PC-3 (cell line): Measurements from ENCODE around the gene C1orf159.

ENCODE experiments used
- EZH2 ChIP-seq: fragments of 300-600 bp; sonication (generic); IDR thresholded peaks from one replicate; pipeline ENCODE4 v1.6.1; 2017; ENCODE audit warnings: antibody characterized with exemption, mild to moderate bottlenecking, low read length; ENCODE audit not compliant: unreplicated experiment
- EZH2phosphoT487 ChIP-seq: fragments of 300-600 bp; sonication (generic); IDR thresholded peaks from 2 replicates; pipeline ENCODE4 v1.6.1; 2018; ENCODE audit warnings: mild to moderate bottlenecking, antibody characterized with exemption, low read length, borderline replicate concordance
- TF ChIP-seq, protein P1 (sequence below): fragments of 300-600 bp; sonication (generic); conservative IDR thresholded peaks from 2 replicates; pipeline ENCODE4 v1.5.1; 2017; ENCODE audit warnings: antibody characterized with exemption, low read depth, mild to moderate bottlenecking, low read length

DNA sequence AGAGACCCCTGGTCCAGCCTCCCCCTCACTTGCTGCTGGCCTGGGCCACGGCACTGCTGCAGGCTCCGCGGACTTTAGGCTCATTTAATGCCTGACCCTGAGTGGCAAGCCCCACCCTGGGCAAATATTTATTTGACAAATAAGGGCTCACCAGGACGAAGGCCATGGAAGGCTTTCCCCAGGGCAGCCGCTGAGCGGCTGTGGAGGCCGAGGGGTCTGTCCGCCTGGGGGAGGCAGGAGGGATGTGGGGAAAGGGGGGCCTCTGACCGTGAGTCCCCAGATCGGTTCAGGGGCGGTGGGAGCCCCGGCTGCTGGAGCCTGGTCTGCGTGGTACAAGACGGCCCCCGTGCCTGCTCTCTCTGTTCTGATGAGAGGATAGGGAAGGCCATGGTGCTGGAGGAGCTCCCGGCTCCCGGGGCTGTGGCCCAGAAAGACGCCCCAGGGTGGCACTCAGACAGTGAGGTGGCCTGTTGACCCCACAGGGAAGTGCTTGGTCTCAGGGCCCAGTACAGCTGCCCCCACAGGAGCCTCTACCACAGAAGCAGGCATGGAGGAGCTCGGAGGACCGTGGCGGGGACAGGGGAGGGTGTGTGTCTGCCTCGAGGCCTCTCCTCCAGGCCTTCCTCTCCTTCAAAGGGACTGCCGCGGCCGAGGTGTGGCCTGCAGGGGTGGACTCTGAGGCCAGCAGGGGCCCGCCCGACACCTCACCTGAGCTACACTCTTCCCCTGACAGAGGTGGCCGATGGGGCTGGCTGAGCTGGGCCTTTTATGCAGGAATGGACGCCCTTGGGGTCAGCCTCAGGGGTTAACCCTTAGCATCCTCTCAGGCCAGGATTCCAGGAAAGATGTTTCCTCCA is 9.1 kb upstream of the C1orf159 start:
- TF ChIP-seq, protein P1, sequence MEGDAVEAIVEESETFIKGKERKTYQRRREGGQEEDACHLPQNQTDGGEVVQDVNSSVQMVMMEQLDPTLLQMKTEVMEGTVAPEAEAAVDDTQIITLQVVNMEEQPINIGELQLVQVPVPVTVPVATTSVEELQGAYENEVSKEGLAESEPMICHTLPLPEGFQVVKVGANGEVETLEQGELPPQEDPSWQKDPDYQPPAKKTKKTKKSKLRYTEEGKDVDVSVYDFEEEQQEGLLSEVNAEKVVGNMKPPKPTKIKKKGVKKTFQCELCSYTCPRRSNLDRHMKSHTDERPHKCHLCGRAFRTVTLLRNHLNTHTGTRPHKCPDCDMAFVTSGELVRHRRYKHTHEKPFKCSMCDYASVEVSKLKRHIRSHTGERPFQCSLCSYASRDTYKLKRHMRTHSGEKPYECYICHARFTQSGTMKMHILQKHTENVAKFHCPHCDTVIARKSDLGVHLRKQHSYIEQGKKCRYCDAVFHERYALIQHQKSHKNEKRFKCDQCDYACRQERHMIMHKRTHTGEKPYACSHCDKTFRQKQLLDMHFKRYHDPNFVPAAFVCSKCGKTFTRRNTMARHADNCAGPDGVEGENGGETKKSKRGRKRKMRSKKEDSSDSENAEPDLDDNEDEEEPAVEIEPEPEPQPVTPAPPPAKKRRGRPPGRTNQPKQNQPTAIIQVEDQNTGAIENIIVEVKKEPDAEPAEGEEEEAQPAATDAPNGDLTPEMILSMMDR, result no peak
- TF ChIP-seq EZH2 (no peak), EZH2phosphoT487 (no peak)
